OCI-LY1 (cell line): ENCODE measurements around the gene PIBF1.

Source experiments
- CTCF ChIP-seq: fragments of 200-600 bp; sonication (generic), shearing (Covaris generic); IDR thresholded peaks from 2 replicates; pipeline ENCODE4 v1.5.1; 2017; ENCODE audit warnings: mild to moderate bottlenecking, antibody characterized with exemption, low read length, moderate library complexity, mixed read lengths
- EZH2 ChIP-seq: fragments of 200-600 bp; sonication (generic), shearing (Covaris generic); IDR thresholded peaks from 2 replicates; pipeline ENCODE4 v1.8.0; 2017; ENCODE audit warnings: borderline replicate concordance, mixed run types, mild to moderate bottlenecking, antibody characterized with exemption, low read length, moderate library complexity, mixed read lengths

- TF ChIP-seq CTCF (no peak), EZH2 (no peak)
Observed at GRCh38 chr13:72911981-72912380, 130.0 kb downstream of the PIBF1 start.
